Measurements from ENCODE around the gene ZSWIM7. TPM values are rescaled to one million over a fixed set of nuclear protein-coding genes. Genes with fewer than 3 reads are reported as not detected.

The ZSWIM7 gene
- total RNA-seq, 6 donors from 2014 or later = 20.8 to 30.7 (median 23.4) TPM

GRCh38 chr17:16040710-16041251 lies 41.3 kb upstream of the ZSWIM7 start:
- 86 to 87% methylated on average over 4 of the region's 4 CpGs for WGBS, 2 donors
- no peak overlapping the region for H3K4me3 ChIP-seq
- H3K4me1 ChIP-seq = no peaks in the 10 kb centered on the region
- DNase-seq = no peak
- no peaks in the 10 kb centered on the region for H3K9me3 ChIP-seq
- TF ChIP-seq POLR2AphosphoS5 (IDR thresholded peaks at IDR 0.05) = no peak
- no peak for TF ChIP-seq POLR2A (IDR thresholded peaks at IDR 0.05)
- TF ChIP-seq CTCF (IDR thresholded peaks at IDR 0.05) = no peak
- TF ChIP-seq EP300 (IDR thresholded peaks at IDR 0.05) = no peak
- H3K27ac ChIP-seq = peak overlapping the region in 1 of 4 donors; percentile 27
- ATAC-seq (ENCODE audit: low FRiP score in 2 of 2) = peak in 1 of 2 donors; percentile 47
- peaks cover 4 to 99% (median 58%) of the 10 kb centered on the region in 4 donors for H3K36me3 ChIP-seq
- H3K27me3 ChIP-seq = no peaks in the 10 kb centered on the region

- Histone ChIP-seq H3K27me3 (no peaks in the 10 kb centered on the region), H3K4me1 (no peaks in the 10 kb centered on the region), H3K27ac (no peak overlapping the region), H3K9me3 (no peaks in the 10 kb centered on the region), H3K4me3 (no peak overlapping the region), H3K36me3 (peaks cover 13 to 98% (median 62%) of the 10 kb centered on the region in 4 donors)
- TF ChIP-seq POLR2AphosphoS5 (IDR thresholded peaks at IDR 0.05) = no peak
- TF ChIP-seq CTCF (IDR thresholded peaks at IDR 0.05) = no peak
- TF ChIP-seq POLR2A (IDR thresholded peaks at IDR 0.05) = no peak
- TF ChIP-seq EP300 (IDR thresholded peaks at IDR 0.05) = no peak
- ATAC-seq (ENCODE audit: low FRiP score in 2 of 2) (no peak), DNase-seq (no peak)
Observed at GRCh38 chr17:16037636-16038035, 38.1 kb upstream of the ZSWIM7 start.

- no peak for TF ChIP-seq POLR2AphosphoS5 (IDR thresholded peaks at IDR 0.05)
- no peak for TF ChIP-seq POLR2A (IDR thresholded peaks at IDR 0.05)
- TF ChIP-seq CTCF (IDR thresholded peaks at IDR 0.05) = no peak
- TF ChIP-seq EP300 (IDR thresholded peaks at IDR 0.05) = no peak
- Histone ChIP-seq H3K27me3 (no peaks in the 10 kb centered on the region), H3K27ac (peak overlapping the region in 1 of 4 donors; percentile 30), H3K9me3 (no peaks in the 10 kb centered on the region), H3K4me1 (no peaks in the 10 kb centered on the region), H3K36me3 (peaks cover 16 to 98% (median 63%) of the 10 kb centered on the region in 4 donors), H3K4me3 (no peak overlapping the region)
- DNase-seq = no peak
- ATAC-seq (ENCODE audit: low FRiP score in 2 of 2) = no peak
- WGBS, 2 donors = 92 to 97% methylated on average over 2 of the region's 2 CpGs
Observed at GRCh38 chr17:16036261-16036660, 36.8 kb upstream of the ZSWIM7 start.

- Histone ChIP-seq H3K4me3 (no peak overlapping the region), H3K27ac (no peak overlapping the region), H3K4me1 (no peaks in the 10 kb centered on the region), H3K27me3 (no peaks in the 10 kb centered on the region), H3K36me3 (peaks cover 16 to 98% (median 67%) of the 10 kb centered on the region in 4 donors), H3K9me3 (no peaks in the 10 kb centered on the region)
- peak in 1 of 2 donors; percentile 54 for DNase-seq
- no peak for ATAC-seq (ENCODE audit: low FRiP score in 2 of 2)
- TF ChIP-seq POLR2A (IDR thresholded peaks at IDR 0.05) (no peak), EP300 (IDR thresholded peaks at IDR 0.05) (no peak), CTCF (IDR thresholded peaks at IDR 0.05) (no peak), POLR2AphosphoS5 (IDR thresholded peaks at IDR 0.05) (no peak)
- WGBS, 2 donors = 76 to 83% methylated on average over 7 of the region's 7 CpGs
Observed at GRCh38 chr17:16033729-16034349, 34.3 kb upstream of the ZSWIM7 start.

Measured in upper lobe of left lung (tissue), 6 donors.